HuH-7.5 (cell line): ENCODE data around the gene NDUFS2.
"Not testable (repeated sequence)": the region's sequence is repeated elsewhere in the genome, so short reads cannot be mapped to it uniquely, and the experiment has no call there.

Experiments
- DNase-seq: peaks from one replicate; pipeline ENCODE4 v3.0.0; 2011; ENCODE audit warnings: low spot score

The NDUFS2 gene

DNA sequence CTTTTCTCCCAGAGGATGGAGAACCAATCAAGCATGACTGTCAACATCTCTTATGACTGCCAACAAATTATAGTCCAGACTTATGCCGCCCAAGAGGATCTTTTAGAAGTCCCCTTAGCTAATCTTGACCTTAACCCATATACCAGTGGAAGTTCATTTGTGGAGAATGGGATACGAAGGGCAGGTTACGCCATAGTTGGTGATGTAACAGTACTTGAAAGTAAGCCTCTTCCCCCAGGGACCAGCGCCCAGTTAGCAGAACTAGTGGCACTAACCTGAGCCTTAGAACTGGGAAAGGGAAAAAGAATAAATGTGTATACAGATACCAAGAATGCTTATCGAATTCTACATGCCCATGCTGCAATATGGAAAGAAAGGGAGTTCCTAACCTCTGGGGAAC lies 53.1 kb downstream of the NDUFS2 start:
- DNase-seq = not testable (repeated sequence)

DNA sequence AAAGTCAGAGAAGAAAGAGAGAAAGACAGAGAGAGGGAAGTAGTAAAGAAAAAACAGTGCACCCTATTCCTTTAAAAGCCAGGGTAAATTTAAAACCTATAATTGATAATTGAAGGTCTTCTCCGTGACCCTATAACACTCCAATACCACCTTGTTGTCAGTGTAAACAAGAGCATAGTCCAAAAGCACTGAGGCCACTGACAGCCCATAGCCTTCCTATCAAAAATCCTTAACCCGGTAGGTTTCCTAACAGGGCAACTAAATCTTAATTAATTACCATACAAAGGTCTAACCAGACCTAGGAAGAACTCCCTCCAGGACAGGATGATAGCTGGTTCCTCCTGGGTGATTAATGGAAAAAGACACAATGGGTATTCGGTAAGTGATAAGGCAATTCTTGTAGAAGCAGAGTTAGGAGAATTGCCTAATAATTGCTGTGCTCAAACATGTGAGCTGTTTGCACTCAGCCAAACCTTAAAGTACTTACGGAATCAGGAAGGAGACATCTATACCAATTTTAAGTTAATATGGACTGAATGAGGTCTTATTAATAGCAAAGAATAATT lies 53.9 kb downstream of the NDUFS2 start:
- DNase-seq = not testable (repeated sequence)

DNA sequence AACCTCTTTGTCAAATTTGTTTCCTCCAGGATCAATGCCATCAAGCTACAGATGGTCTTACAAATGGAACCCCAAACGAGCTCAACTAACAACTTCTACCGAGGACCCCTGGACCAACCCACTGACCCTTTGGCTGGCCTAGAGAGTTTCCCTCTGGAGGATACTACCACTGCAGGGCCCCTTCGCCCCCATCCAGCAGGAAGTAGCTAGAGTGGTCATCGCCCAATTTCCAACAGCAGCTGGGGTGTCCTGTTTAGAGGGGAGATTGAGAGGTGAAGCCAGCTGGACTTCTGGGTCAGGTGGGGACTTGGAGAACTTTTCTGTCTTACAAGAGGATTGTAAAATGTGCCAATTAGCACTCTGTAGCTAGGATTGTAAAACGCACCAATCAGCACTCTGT lies 54.9 kb downstream of the NDUFS2 start:
- not testable (repeated sequence) for DNase-seq

DNA sequence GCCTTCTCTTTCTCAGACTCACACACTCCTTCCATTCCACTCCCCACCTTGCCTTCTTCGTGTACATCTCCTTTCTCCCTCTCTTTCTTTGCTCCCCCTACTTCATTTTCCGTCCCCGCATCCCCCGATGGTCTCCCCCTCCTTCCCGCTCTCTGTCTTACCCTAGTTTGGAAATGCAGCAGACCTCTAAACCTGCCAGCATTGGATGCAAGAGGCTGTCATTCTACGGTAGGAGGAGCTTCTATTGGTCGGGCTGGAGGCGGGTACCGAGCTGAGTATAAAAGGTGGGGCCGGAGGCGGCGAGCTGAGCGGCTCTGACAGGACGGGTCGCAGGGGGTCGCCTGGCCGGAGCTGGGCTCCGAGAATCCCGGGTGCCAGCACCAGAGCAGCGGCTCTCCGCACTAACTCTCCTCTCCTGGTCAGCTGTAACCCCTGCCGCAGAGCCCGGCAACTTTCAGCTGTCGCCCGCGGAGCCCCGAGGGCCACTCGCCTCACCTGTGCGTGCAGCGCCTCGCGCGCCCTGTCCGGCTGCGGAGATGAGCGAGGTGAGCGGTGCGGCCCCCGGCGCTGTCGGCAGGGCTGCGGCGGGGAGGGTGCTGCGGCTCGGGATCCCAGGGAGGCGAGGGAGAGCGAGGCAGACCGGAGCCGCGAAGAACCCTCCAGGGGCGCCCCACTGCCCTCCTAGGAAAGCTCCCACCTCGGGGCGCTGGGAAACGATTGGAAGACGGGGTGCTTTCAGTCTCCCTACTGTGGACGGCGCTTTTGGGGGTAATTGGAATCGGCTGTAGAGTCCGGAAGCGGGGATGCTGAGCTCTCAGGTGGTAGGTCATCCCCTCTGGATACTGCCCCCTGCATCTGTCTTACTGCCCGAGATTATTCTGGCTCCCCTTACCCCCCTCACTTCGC lies 56.5 kb downstream of the NDUFS2 start, which contains the start of gene PCP4L1:
Gene PCP4L1, plus strand, starts transcription at position 307 of the 906 bp plus-strand sequence. Its CDS starts 230 bp downstream, at position 537.
- DNase-seq = no peak

DNA sequence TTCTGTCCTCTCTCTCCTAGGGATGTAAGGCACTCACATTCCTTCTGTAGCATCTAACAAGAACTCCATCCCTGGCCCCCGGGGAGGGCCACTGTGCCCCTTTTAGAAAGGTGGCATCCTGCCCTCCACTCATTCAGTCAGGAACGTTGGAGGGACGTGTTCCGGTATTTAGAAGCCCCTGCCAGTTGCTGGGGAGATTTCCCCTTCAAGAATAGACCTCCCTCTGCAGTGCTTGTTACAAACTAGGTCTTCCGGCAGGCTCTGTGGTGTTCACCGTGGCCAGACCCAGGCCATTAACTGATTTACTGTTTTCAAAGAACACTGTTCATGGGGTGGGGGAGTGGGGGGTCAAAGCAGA lies 57.2 kb downstream of the NDUFS2 start:
- no peak for DNase-seq

DNA sequence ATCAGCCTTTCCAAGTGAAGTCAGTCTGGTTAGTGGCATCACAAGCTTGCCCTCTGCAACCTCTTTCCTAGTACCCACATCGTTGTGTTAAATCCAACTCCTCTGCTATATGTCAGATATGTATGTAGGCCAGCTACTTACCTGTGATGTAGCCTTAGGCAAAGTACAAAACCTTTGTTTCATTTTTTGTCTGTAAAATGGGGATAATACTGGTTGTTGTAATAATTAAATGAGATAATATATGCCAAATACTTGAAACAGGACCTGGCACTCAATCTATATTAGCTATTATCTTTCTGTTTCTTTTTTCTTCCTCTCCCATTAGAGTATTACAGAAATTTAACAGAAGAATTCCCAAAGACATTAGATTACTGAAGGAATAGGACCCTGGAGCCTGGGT lies 57.6 kb downstream of the NDUFS2 start:
- DNase-seq = no peak

DNA sequence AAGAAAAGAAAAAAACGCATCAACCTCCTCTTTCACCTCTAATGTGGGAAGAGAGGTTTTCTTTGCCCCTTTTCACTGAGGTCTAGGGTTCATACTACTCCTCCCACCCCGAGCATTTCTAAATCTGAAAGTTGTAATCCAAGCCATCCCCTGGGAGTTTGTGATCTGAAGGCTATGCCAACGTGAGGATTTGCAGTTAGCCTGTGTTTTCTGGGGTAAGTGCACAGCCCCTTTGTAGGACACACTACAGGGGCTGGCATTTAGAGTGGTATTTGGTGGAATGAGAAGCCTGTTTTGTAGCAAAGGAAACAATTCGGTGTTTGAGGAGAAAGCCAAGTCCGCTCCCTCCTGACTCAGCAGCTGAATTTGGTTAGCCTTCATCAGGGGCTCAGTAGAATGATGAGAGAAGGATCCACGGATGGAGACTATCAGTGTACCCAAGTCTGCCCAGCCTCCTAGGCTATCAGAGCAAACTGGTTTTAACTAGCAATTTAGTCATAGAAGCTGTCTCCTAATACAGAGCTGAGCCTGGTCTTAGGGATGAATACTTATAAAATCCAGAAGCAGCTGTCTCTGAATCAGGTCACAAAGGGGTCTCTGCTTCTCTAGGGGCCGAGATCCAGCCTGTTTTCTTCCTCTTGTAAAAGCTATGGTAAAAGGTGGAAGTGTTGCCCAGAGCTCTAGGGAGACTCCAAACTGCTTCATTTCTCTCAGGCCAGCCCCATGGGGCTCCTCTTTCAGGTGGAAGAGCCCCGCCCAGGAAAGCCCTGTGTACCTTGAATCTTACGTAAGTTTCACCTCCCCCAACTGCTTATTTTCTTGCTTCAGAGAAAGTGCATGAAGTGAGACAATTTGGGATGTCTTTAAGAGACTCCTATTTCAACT lies 58.5 kb downstream of the NDUFS2 start:
- no peak for DNase-seq

DNA sequence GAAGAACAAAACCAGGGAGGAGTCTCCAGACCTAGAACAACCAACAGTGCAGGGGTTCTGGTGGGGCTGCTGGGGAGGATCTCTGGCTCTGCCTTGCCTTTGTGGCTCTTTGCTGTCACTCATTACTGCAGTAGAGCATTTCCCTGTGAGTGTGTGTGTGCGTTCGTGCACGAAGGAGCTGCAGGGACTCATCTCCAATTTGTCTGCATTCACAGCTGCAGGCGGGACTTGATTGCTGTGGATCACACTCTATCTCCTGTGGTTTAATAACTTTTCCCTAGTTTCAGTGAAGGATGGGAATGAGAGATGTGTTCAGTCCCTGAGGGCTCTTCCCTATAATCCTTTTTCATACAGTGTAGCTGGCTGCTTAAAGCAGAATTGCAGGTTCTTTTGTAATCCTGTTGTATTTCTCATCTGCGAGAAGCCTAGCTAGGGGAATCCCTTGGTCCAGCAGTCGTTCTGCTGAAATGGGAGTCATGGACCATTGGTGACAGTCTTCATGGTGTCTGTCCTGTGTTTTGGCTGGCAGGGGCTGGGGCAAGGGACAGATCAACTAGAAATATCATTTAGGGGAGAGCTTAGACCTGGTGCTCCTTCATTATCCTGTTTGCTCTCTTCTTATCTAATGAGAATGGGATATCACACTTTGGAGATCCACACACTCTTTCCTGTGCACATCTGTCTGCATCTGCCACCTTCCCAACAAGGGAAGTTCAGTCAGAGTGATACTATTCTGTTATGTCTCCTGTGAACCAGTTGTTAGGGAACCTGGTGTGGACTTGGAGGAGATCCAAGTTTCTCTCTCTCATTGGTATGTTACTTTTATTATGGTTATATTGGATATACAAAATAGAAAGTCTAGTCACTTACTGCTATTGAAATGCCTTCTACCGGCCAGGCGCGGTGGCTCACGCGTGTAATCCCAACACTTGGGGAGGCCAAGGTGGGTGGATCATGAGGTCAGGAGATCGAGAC lies 59.4 kb downstream of the NDUFS2 start:
- no peak for DNase-seq
